Measurements from ENCODE around the gene FAM171A1.

FAM171A1 gene

GRCh38 chr10:15351099-15351820 is 19.8 kb downstream of the FAM171A1 start:
- H4K91ac ChIP-seq (ENCODE audit: low read depth, low read length, poor library complexity), result no peak overlapping the region
- no peak overlapping the region for H3K23ac ChIP-seq (ENCODE audit: low read depth, low read length, poor library complexity)
- no peak overlapping the region for H3K4me2 ChIP-seq (ENCODE audit: insufficient read depth, low read length, poor library complexity, severe bottlenecking)
- H3K27ac ChIP-seq (replicated peaks; ENCODE audit: low read length), result no peak overlapping the region
- DNase-seq (ENCODE audit: low spot score), result no peak
- H2AK5ac ChIP-seq (ENCODE audit: low read depth, low read length), result no peak overlapping the region
- H2BK5ac ChIP-seq (ENCODE audit: low read length), result no peak overlapping the region
- H2BK15ac ChIP-seq (ENCODE audit: low read length), result no peak overlapping the region
- H4K8ac ChIP-seq (ENCODE audit: low read depth, low read length), result no peak overlapping the region
- H3K27me3 ChIP-seq (ENCODE audit: control insufficient read depth in 3 of 3, insufficient read depth in 3 of 3, low read depth in 1 of 3, low read length in 3 of 3), result no peaks in the 10 kb centered on the region
- H2BK12ac ChIP-seq (ENCODE audit: low read length), result no peak overlapping the region
- H3K9ac ChIP-seq (ENCODE audit: low read depth, low read length, poor library complexity), result no peak overlapping the region
- no peak overlapping the region for H3K18ac ChIP-seq (ENCODE audit: low read length)
- peaks cover 7 to 9% of the 10 kb centered on the region in 2 donors for H3K4me1 ChIP-seq (ENCODE audit: control insufficient read depth in 2 of 2, insufficient read depth in 1 of 2, low read depth in 1 of 2, low read length in 2 of 2)
- no peak overlapping the region for H2BK120ac ChIP-seq (ENCODE audit: low read depth, low read length)
- no peak overlapping the region for H3K4ac ChIP-seq (ENCODE audit: low read length)
- H3K36me3 ChIP-seq (replicated peaks in 1 of 2; ENCODE audit: control insufficient read depth in 2 of 2, insufficient read depth in 2 of 2, low read length in 2 of 2), result no peaks in the 10 kb centered on the region
- no peak overlapping the region for H3K4me3 ChIP-seq (ENCODE audit: low read length in 2 of 2)
- peaks cover 3% of the 10 kb centered on the region for H3K79me1 ChIP-seq (ENCODE audit: low read depth, low read length)
- WGBS, 2 donors (ENCODE audit: extremely low coverage in 2 of 2, insufficient read length in 2 of 2, insufficient replicate concordance in 1 of 2), result no CpG with 5 or more reads among the region's 12 CpGs
- no peak overlapping the region for H2AFZ ChIP-seq (ENCODE audit: low read length)
- no peaks in the 10 kb centered on the region for H3K9me3 ChIP-seq (replicated peaks in 1 of 2; ENCODE audit: control insufficient read depth in 2 of 2, insufficient read depth in 1 of 2, low read depth in 1 of 2, low read length in 2 of 2)
- no peak overlapping the region for H3K14ac ChIP-seq (ENCODE audit: low read length)

- Histone ChIP-seq H2BK15ac (ENCODE audit: low read length) (no peak overlapping the region), H2BK120ac (ENCODE audit: low read depth, low read length) (no peak overlapping the region), H2AK5ac (ENCODE audit: low read depth, low read length) (no peak overlapping the region), H3K23ac (ENCODE audit: low read depth, low read length, poor library complexity) (no peak overlapping the region), H4K91ac (ENCODE audit: low read depth, low read length, poor library complexity) (no peak overlapping the region), H3K4me2 (ENCODE audit: insufficient read depth, low read length, poor library complexity, severe bottlenecking) (no peak overlapping the region), H3K4ac (ENCODE audit: low read length) (no peak overlapping the region), H3K36me3 (replicated peaks in 1 of 2; ENCODE audit: control insufficient read depth in 2 of 2, insufficient read depth in 2 of 2, low read length in 2 of 2) (no peaks in the 10 kb centered on the region), H3K27me3 (ENCODE audit: control insufficient read depth in 3 of 3, insufficient read depth in 3 of 3, low read depth in 1 of 3, low read length in 3 of 3) (no peaks in the 10 kb centered on the region), H3K9ac (ENCODE audit: low read depth, low read length, poor library complexity) (no peak overlapping the region), H2AFZ (ENCODE audit: low read length) (no peak overlapping the region), H3K4me1 (ENCODE audit: control insufficient read depth in 2 of 2, insufficient read depth in 1 of 2, low read depth in 1 of 2, low read length in 2 of 2) (peaks cover 17% of the 10 kb centered on the region in 2 donors), H3K4me3 (ENCODE audit: low read length in 2 of 2) (no peak overlapping the region), H4K8ac (ENCODE audit: low read depth, low read length) (no peak overlapping the region), H3K79me1 (ENCODE audit: low read depth, low read length) (no peaks in the 10 kb centered on the region), H2BK5ac (ENCODE audit: low read length) (no peak overlapping the region), H3K18ac (ENCODE audit: low read length) (no peak overlapping the region), H2BK12ac (ENCODE audit: low read length) (no peak overlapping the region), H3K9me3 (replicated peaks in 1 of 2; ENCODE audit: control insufficient read depth in 2 of 2, insufficient read depth in 1 of 2, low read depth in 1 of 2, low read length in 2 of 2) (no peaks in the 10 kb centered on the region), H3K27ac (replicated peaks; ENCODE audit: low read length) (no peak overlapping the region), H3K14ac (ENCODE audit: low read length) (no peak overlapping the region)
- DNase-seq (ENCODE audit: low spot score), result no peak
- no CpG with 5 or more reads among the region's 5 CpGs for WGBS, 2 donors (ENCODE audit: extremely low coverage in 2 of 2, insufficient read length in 2 of 2, insufficient replicate concordance in 1 of 2)
Observed at GRCh38 chr10:15349112-15349511, 22.0 kb downstream of the FAM171A1 start.

- peaks cover 14% of the 10 kb centered on the region in 2 donors for H3K4me1 ChIP-seq (ENCODE audit: control insufficient read depth in 2 of 2, insufficient read depth in 1 of 2, low read depth in 1 of 2, low read length in 2 of 2)
- H3K9me3 ChIP-seq (replicated peaks in 1 of 2; ENCODE audit: control insufficient read depth in 2 of 2, insufficient read depth in 1 of 2, low read depth in 1 of 2, low read length in 2 of 2), result no peaks in the 10 kb centered on the region
- no peak overlapping the region for H2BK12ac ChIP-seq (ENCODE audit: low read length)
- no peak overlapping the region for H3K9ac ChIP-seq (ENCODE audit: low read depth, low read length, poor library complexity)
- no peaks in the 10 kb centered on the region for H3K27me3 ChIP-seq (ENCODE audit: control insufficient read depth in 3 of 3, insufficient read depth in 3 of 3, low read depth in 1 of 3, low read length in 3 of 3)
- H2AFZ ChIP-seq (ENCODE audit: low read length), result no peak overlapping the region
- no peak overlapping the region for H3K4me3 ChIP-seq (ENCODE audit: low read length in 2 of 2)
- H3K79me1 ChIP-seq (ENCODE audit: low read depth, low read length), result no peaks in the 10 kb centered on the region
- no CpG with 5 or more reads among the region's 8 CpGs for WGBS, 2 donors (ENCODE audit: extremely low coverage in 2 of 2, insufficient read length in 2 of 2, insufficient replicate concordance in 1 of 2)
- no peak overlapping the region for H3K4me2 ChIP-seq (ENCODE audit: insufficient read depth, low read length, poor library complexity, severe bottlenecking)
- H4K91ac ChIP-seq (ENCODE audit: low read depth, low read length, poor library complexity), result no peak overlapping the region
- H4K8ac ChIP-seq (ENCODE audit: low read depth, low read length), result no peak overlapping the region
- H2BK15ac ChIP-seq (ENCODE audit: low read length), result no peak overlapping the region
- H3K14ac ChIP-seq (ENCODE audit: low read length), result no peak overlapping the region
- H3K4ac ChIP-seq (ENCODE audit: low read length), result no peak overlapping the region
- peak overlapping the region; percentile 29 for H2BK5ac ChIP-seq (ENCODE audit: low read length)
- H2BK120ac ChIP-seq (ENCODE audit: low read depth, low read length), result no peak overlapping the region
- no peaks in the 10 kb centered on the region for H3K36me3 ChIP-seq (replicated peaks in 1 of 2; ENCODE audit: control insufficient read depth in 2 of 2, insufficient read depth in 2 of 2, low read length in 2 of 2)
- H3K27ac ChIP-seq (replicated peaks; ENCODE audit: low read length), result no peak overlapping the region
- H2AK5ac ChIP-seq (ENCODE audit: low read depth, low read length), result no peak overlapping the region
- H3K18ac ChIP-seq (ENCODE audit: low read length), result peak overlapping the region; percentile 62
- no peak overlapping the region for H3K23ac ChIP-seq (ENCODE audit: low read depth, low read length, poor library complexity)
- DNase-seq (ENCODE audit: low spot score), result no peak
Observed at GRCh38 chr10:15348579-15348978, 22.5 kb downstream of the FAM171A1 start.

- no peak for DNase-seq (ENCODE audit: low spot score)
- Histone ChIP-seq H3K79me1 (ENCODE audit: low read depth, low read length) (no peaks in the 10 kb centered on the region), H2AFZ (ENCODE audit: low read length) (no peak overlapping the region), H3K9me3 (replicated peaks in 1 of 2; ENCODE audit: control insufficient read depth in 2 of 2, insufficient read depth in 1 of 2, low read depth in 1 of 2, low read length in 2 of 2) (no peaks in the 10 kb centered on the region), H3K18ac (ENCODE audit: low read length) (no peak overlapping the region), H2BK120ac (ENCODE audit: low read depth, low read length) (no peak overlapping the region), H2BK5ac (ENCODE audit: low read length) (no peak overlapping the region), H3K4me1 (ENCODE audit: control insufficient read depth in 2 of 2, insufficient read depth in 1 of 2, low read depth in 1 of 2, low read length in 2 of 2) (peaks cover 8 to 12% of the 10 kb centered on the region in 2 donors), H3K36me3 (replicated peaks in 1 of 2; ENCODE audit: control insufficient read depth in 2 of 2, insufficient read depth in 2 of 2, low read length in 2 of 2) (no peaks in the 10 kb centered on the region), H3K4ac (ENCODE audit: low read length) (no peak overlapping the region), H3K9ac (ENCODE audit: low read depth, low read length, poor library complexity) (no peak overlapping the region), H3K4me3 (ENCODE audit: low read length in 2 of 2) (no peak overlapping the region), H3K27me3 (ENCODE audit: control insufficient read depth in 3 of 3, insufficient read depth in 3 of 3, low read depth in 1 of 3, low read length in 3 of 3) (no peaks in the 10 kb centered on the region), H3K23ac (ENCODE audit: low read depth, low read length, poor library complexity) (no peak overlapping the region), H4K8ac (ENCODE audit: low read depth, low read length) (no peak overlapping the region), H4K91ac (ENCODE audit: low read depth, low read length, poor library complexity) (no peak overlapping the region), H3K14ac (ENCODE audit: low read length) (no peak overlapping the region), H3K27ac (replicated peaks; ENCODE audit: low read length) (no peak overlapping the region), H2BK12ac (ENCODE audit: low read length) (no peak overlapping the region), H2AK5ac (ENCODE audit: low read depth, low read length) (no peak overlapping the region), H3K4me2 (ENCODE audit: insufficient read depth, low read length, poor library complexity, severe bottlenecking) (no peak overlapping the region), H2BK15ac (ENCODE audit: low read length) (no peak overlapping the region)
- no CpG with 5 or more reads among the region's 6 CpGs for WGBS, 2 donors (ENCODE audit: extremely low coverage in 2 of 2, insufficient read length in 2 of 2, insufficient replicate concordance in 1 of 2)
Observed at GRCh38 chr10:15347150-15347549, 23.9 kb downstream of the FAM171A1 start.

Data from neuronal stem cell (in vitro differentiated cells).